Mammary epithelial cell (primary cell): ENCODE data around the gene LBH.

ENCODE experiments used
- CTCF ChIP-seq, 2 donors: IDR thresholded peaks in 1 of 2; conservative IDR thresholded peaks in 1 of 2; 2 replicates each; pipeline ENCODE4 v1.5.1; 2011 to 2012; ENCODE audit warnings: inconsistent platforms in 2 of 2, low read length in 2 of 2, mild to moderate bottlenecking in 2 of 2, control low read depth in 1 of 2, low read depth in 1 of 2; ENCODE audit not compliant: insufficient read depth in 1 of 2; ENCODE audit errors: extremely low read depth in 1 of 2
- EZH2 ChIP-seq: IDR thresholded peaks from 2 replicates; pipeline ENCODE4 v1.6.1; 2012; ENCODE audit warnings: low read length, inconsistent platforms, borderline replicate concordance

DNA sequence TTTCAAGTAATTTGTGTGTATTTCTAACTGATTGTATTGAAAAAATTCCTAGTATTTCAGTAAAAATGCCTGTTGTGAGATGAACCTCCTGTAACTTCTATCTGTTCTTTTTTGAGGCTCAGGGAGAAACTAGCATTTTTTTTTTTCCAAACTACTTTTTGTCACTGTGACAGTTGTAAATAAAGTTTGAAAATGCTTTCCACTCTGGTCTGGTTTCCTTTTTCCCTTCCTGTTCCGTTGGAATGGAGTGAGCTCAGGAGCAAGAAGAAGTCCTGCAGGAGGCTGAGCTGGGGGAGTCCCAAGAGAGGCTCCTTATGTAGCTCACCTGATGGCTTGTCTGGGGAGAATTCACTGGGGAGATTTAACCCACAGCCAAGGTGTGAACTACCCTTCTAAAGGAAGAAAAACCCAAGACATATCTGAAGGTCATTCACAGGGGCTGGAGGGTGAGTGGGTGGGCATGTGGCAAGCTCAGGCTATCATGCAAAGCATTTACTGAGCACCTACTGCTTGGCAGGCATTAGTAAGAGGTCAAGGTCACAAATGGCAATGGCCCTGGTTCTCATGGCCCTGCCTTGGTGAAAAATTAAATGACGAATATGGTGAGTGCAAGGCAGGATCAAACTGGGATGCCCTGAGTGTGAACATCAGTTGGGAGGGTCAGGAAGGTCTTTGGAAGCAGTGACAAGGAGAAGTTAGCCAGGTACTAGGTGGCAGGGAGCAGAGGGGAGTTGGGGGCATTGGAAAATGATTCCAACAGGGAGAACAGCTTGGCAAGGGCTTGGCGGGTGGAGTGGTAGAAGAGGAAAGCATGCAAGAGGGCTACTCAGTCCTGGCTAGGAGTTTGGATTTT is 28.7 kb downstream of the LBH start:
- no peak for TF ChIP-seq CTCF (conservative IDR thresholded peaks at IDR 0.05 in 1 of 2, IDR thresholded peaks at IDR 0.05 in 1 of 2; ENCODE audit: extremely low read depth in 1 of 2, insufficient read depth in 1 of 2, low read depth in 1 of 2, low read length in 2 of 2)
- no peak for TF ChIP-seq EZH2
